Transverse colon (tissue), 4 donors: ENCODE data around the gene AIG1. TPM values are rescaled to one million over a fixed set of nuclear protein-coding genes. Genes with fewer than 3 reads are reported as not detected.

Experiments used
- DNase-seq: peaks from one replicate; pipeline ENCODE4 v3.0.0-alpha.2; 2019
- H3K27ac ChIP-seq, 4 donors: fragments of 200-600 bp; sonication (generic); 2 replicates each; pipeline ENCODE4 v1.5.1; 2016 to 2018; ENCODE audit warnings: inconsistent platforms in 4 of 4
- H3K27me3 ChIP-seq: fragments of 200-600 bp; sonication (generic); 2 replicates; pipeline ENCODE4 v1.5.1; 2017; ENCODE audit warnings: inconsistent platforms
- H3K36me3 ChIP-seq, 4 donors: fragments of 200-600 bp; sonication (generic); 2 replicates each; pipeline ENCODE4 v1.5.1; 2017 to 2019; ENCODE audit warnings: inconsistent platforms in 4 of 4
- H3K4me1 ChIP-seq, 4 donors: fragments of 200-600 bp; sonication (generic); 2 replicates each; pipeline ENCODE4 v1.5.1; 2017 to 2020; ENCODE audit warnings: inconsistent platforms in 4 of 4
- H3K4me3 ChIP-seq, 4 donors: fragments of 200-600 bp; sonication (generic); 1 replicate in 1 of 4; 2 replicates in 3 of 4; pipeline versions ENCODE4 v1.5.1 to v1.6.1; 2017 to 2019; ENCODE audit warnings: inconsistent platforms in 4 of 4
- H3K9me3 ChIP-seq, 2 donors: fragments of 200-600 bp; sonication (generic); 2 replicates each; pipeline ENCODE4 v1.5.1; 2017 to 2019; ENCODE audit warnings: inconsistent platforms in 2 of 2
- EP300 ChIP-seq: sonication (generic); formaldehyde crosslinking; IDR thresholded peaks from one replicate; pipeline ENCODE4 v1.6.1; 2017; ENCODE audit warnings: antibody characterized with exemption, low read depth
- POLR2A ChIP-seq: fragments of 450-650 bp; IDR thresholded peaks from one replicate; pipeline ENCODE4 v1.6.1; 2016; ENCODE audit warnings: antibody characterized with exemption, mild to moderate bottlenecking, moderate library complexity
- POLR2AphosphoS5 ChIP-seq, 3 donors: sonication (generic); formaldehyde crosslinking; IDR thresholded peaks; one replicate each; pipeline ENCODE4 v1.6.1; 2016; ENCODE audit warnings: antibody characterized with exemption in 3 of 3
- WGBS, 2 donors: methylation state at CpG; one replicate each; pipeline ENCODE4 v1.1.5; 2018; ENCODE audit warnings: low coverage in 1 of 2; 5-methylcytosine and 5-hydroxymethylcytosine counted together
- in situ Hi-C, 4 donors: fragments of 200-750 bp; cut with MboI; loops; one replicate each; pipeline versions ENCODE4 v1.15.0 to v1.15.1; 2017; ENCODE audit warnings: low sequenced_read_pairs in 3 of 4, low pct_ligation_motif_present in 1 of 4, low pct_unique_long_range_greater_than_20kb in 1 of 4
- intact Hi-C: fragments of 100-400 bp; cut with DNase I; formaldehyde crosslinking; loops from one replicate; pipeline ENCODE4 v1.15.1; 2023; ENCODE audit warnings: low total_unique reads
- total RNA-seq, 4 donors: library from RNA; depleted of rRNA; stranded (reverse); fragments of >200 nt; gene quantifications; one replicate each; pipeline ENCODE4 v1.1.0, GENCODE V29; 2016
- TF ChIP-seq, protein P1 (sequence below), 5 experiments: fragments of 200-600 bp in 3 of 5; fragments of 450-650 bp in 2 of 5; sonication (generic) in 3 of 5; IDR thresholded peaks; 1 replicate in 2 of 5; 2 replicates in 3 of 5; pipeline ENCODE4 v1.5.1; 2016 to 2017; ENCODE audit warnings: antibody characterized with exemption in 5 of 5, inconsistent platforms in 3 of 5, mild to moderate bottlenecking in 2 of 5, moderate library complexity in 1 of 5

AIG1 gene
- total RNA-seq, 4 donors from 2014 or later, result 16.5 to 38.2 (median 21.6) TPM

DNA sequence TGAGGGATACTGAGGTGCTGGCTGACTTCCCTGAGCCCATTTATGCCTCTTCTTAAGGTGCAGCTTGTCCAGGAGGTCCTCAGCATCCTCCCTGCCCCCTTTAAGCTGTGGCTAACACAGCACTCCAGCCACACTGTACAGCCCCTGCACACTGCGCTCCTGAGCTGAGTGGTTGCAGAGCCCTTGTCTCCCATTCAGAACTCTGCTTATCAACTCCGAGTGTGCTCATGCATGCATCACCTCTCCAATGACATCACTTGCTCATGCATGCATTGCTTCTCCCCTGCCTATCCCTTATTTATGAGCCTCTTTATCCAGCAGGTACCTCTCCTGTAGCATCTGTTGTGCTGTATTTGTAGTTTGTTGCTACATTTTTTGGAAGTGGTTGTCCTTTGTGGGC, 124.6 kb downstream of the AIG1 start:
- intact Hi-C loops (no loop called here), in situ Hi-C loops (no loop called here)
- Histone ChIP-seq H3K27ac (no peak overlapping the region), H3K4me3 (no peak overlapping the region), H3K4me1 (peaks cover 0 to 5% (median 0%) of the 10 kb centered on the region in 4 donors), H3K9me3 (no peaks in the 10 kb centered on the region), H3K36me3 (peaks cover 0 to 4% (median 0%) of the 10 kb centered on the region in 4 donors), H3K27me3 (no peaks in the 10 kb centered on the region)
- WGBS, 2 donors, result 97% methylated on average over 2 of the region's 2 CpGs; no CpG with 5 or more reads in 1 of the 2 donors
- TF ChIP-seq POLR2AphosphoS5 (IDR thresholded peaks at IDR 0.05) (no peak), POLR2A (no peak), EP300 (no peak)
- TF ChIP-seq, protein P1, sequence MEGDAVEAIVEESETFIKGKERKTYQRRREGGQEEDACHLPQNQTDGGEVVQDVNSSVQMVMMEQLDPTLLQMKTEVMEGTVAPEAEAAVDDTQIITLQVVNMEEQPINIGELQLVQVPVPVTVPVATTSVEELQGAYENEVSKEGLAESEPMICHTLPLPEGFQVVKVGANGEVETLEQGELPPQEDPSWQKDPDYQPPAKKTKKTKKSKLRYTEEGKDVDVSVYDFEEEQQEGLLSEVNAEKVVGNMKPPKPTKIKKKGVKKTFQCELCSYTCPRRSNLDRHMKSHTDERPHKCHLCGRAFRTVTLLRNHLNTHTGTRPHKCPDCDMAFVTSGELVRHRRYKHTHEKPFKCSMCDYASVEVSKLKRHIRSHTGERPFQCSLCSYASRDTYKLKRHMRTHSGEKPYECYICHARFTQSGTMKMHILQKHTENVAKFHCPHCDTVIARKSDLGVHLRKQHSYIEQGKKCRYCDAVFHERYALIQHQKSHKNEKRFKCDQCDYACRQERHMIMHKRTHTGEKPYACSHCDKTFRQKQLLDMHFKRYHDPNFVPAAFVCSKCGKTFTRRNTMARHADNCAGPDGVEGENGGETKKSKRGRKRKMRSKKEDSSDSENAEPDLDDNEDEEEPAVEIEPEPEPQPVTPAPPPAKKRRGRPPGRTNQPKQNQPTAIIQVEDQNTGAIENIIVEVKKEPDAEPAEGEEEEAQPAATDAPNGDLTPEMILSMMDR (IDR thresholded peaks at IDR 0.05), result no peak
- DNase-seq, result no peak

DNA sequence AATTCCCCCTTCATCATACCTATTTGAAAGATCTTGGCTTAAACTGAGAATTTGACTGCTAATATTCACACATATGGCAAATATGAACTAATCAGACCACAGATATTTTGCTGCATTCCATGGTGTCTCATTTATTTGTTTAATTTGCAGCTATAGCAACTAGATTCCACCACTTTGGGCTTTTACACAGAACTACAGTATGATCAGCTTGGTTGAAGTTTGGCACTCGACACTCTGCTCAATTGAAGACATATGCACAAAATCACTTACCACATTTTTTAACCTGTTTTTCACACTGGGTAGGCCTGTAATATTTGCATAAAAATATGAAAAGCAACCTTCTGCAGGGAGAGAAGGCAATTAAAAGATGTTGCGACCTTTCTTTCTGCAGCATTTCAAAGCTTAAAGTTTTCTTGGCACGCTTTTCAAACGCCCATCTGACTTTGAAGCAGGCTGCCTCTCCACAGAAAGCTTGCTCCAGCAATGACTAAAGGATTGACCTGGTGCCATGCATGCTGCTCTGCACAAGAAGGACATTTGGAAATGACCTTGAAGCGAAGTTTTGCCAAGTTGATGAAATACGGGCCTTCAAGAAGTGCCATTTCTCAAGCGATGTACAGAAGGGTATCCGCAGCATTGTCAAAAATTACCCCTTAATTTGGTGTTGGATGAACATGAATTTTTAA, 126.7 kb downstream of the AIG1 start:
- no peaks in the 10 kb centered on the region for H3K27me3 ChIP-seq
- WGBS, 2 donors, result 88 to 91% methylated on average over 6 to 8 of the region's 8 CpGs
- in situ Hi-C loops, result no loop called here
- no peaks in the 10 kb centered on the region for H3K9me3 ChIP-seq
- DNase-seq, result no peak
- TF ChIP-seq EP300 (no peak), POLR2AphosphoS5 (IDR thresholded peaks at IDR 0.05) (no peak), POLR2A (no peak)
- TF ChIP-seq, protein P1 (IDR thresholded peaks at IDR 0.05), result no peak
- intact Hi-C loops, result no loop called here
- no peak overlapping the region for H3K4me3 ChIP-seq
- peaks cover 0 to 5% (median 0%) of the 10 kb centered on the region in 4 donors for H3K4me1 ChIP-seq
- H3K27ac ChIP-seq, result no peak overlapping the region
- peaks cover 0 to 4% (median 0%) of the 10 kb centered on the region in 4 donors for H3K36me3 ChIP-seq

DNA sequence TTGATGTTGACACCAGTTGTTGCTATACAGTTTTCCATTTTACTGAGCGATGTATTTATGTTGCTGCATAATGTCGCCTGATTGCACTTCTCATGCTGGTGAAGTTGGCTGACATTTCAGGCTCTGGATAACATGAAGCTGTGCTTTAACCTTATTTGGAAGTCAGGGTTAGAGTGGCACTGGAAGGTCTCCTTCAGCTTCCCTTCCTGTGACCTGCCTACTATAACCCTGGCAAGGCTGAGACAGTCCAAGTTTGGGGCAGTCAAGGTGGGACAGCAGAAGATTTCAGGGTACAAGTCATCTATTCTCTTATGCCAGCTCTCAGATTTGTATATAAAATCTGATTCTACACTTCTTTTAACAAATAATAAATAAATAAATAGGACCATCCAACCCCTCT, 127.6 kb downstream of the AIG1 start:
- in situ Hi-C loops (no loop called here), intact Hi-C loops (no loop called here)
- no peak overlapping the region for H3K4me3 ChIP-seq
- no peaks in the 10 kb centered on the region for H3K9me3 ChIP-seq
- peaks cover 0 to 4% (median 0%) of the 10 kb centered on the region in 4 donors for H3K36me3 ChIP-seq
- TF ChIP-seq EP300 (no peak), POLR2AphosphoS5 (IDR thresholded peaks at IDR 0.05) (no peak), POLR2A (no peak)
- TF ChIP-seq, protein P1 (IDR thresholded peaks at IDR 0.05), result no peak
- H3K4me1 ChIP-seq, result peaks cover 0 to 5% (median 0%) of the 10 kb centered on the region in 4 donors
- H3K27me3 ChIP-seq, result no peaks in the 10 kb centered on the region
- no peak for DNase-seq
- no peak overlapping the region for H3K27ac ChIP-seq
- 92% methylated on average over 2 of the region's 2 CpGs for WGBS, 2 donors

DNA sequence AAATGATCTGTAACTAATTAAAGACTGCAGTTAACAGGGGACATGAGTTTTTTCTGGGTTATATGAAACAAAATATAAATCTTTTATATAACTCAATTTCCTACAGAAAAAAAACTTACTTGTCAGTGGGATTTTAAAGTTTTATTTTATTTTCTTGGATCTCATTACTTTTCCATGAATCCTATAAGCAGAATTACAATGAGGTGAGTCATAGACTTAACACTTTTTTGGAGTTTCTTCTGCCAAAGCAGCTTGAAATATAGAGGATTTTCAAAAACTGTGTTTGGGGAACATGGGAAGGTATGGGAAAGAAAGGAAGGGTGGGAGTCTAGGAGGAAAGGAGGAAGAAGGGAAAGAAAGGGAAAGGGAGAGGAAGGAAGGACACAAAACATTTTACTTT, 130.7 kb downstream of the AIG1 start:
- intact Hi-C loops, result no loop called here

More for the DNA sequence above, 130.7 kb downstream of the AIG1 start:
- no peak overlapping the region for H3K27ac ChIP-seq
- TF ChIP-seq POLR2AphosphoS5 (IDR thresholded peaks at IDR 0.05) (no peak), EP300 (no peak), POLR2A (no peak)
- TF ChIP-seq, protein P1 (IDR thresholded peaks at IDR 0.05), result no peak
- peaks cover 0 to 5% (median 0%) of the 10 kb centered on the region in 4 donors for H3K4me1 ChIP-seq
- no peaks in the 10 kb centered on the region for H3K9me3 ChIP-seq
- H3K36me3 ChIP-seq, result peaks cover 0 to 4% (median 0%) of the 10 kb centered on the region in 4 donors
- no peaks in the 10 kb centered on the region for H3K27me3 ChIP-seq
- in situ Hi-C loops, result no loop called here
- no peak overlapping the region for H3K4me3 ChIP-seq
- no peak for DNase-seq
